Measurements from ENCODE around the gene RALGPS1. TPM values are rescaled to one million over a fixed set of nuclear protein-coding genes. Genes with fewer than 3 reads are reported as not detected.

Gene RALGPS1
- total and polyA plus RNA-seq, 7 donors = 6.6 to 18.6 (median 11.4) TPM

GRCh38 chr9:127222388-127223095 lies 308.0 kb downstream of the RALGPS1 start:
- DNase-seq = no peak
- H3K36me3 ChIP-seq = no peaks in the 10 kb centered on the region
- peaks cover 0 to 23% (median 20%) of the 10 kb centered on the region in 4 donors for H3K4me1 ChIP-seq
- no peaks in the 10 kb centered on the region for H3K27me3 ChIP-seq
- TF ChIP-seq POLR2A (IDR thresholded peaks at IDR 0.05) (no peak), CTCF (IDR thresholded peaks at IDR 0.05) (no peak), EP300 (IDR thresholded peaks at IDR 0.05) (no peak), POLR2AphosphoS5 (IDR thresholded peaks at IDR 0.05) (no peak)
- H3K9me3 ChIP-seq = no peaks in the 10 kb centered on the region
- intact Hi-C loops (cut with DNase I) = no loop called here
- no peak overlapping the region for H3K4me3 ChIP-seq
- WGBS, 2 donors = 91 to 92% methylated on average over 15 of the region's 15 CpGs
- no peak overlapping the region for H3K27ac ChIP-seq

- no peak for DNase-seq
- 58 to 76% methylated on average over 4 of the region's 4 CpGs for WGBS, 2 donors
- intact Hi-C loops (cut with DNase I) = no loop called here
- H3K9me3 ChIP-seq = no peaks in the 10 kb centered on the region
- H3K27me3 ChIP-seq = no peaks in the 10 kb centered on the region
- H3K27ac ChIP-seq = peak overlapping the region in 3 of 4 donors; percentile 16 to 83 (median 80)
- H3K4me3 ChIP-seq = no peak overlapping the region
- TF ChIP-seq POLR2A (IDR thresholded peaks at IDR 0.05) (no peak), POLR2AphosphoS5 (IDR thresholded peaks at IDR 0.05) (no peak), CTCF (IDR thresholded peaks at IDR 0.05) (no peak), EP300 (IDR thresholded peaks at IDR 0.05) (no peak)
- peaks cover 0 to 23% (median 20%) of the 10 kb centered on the region in 4 donors for H3K4me1 ChIP-seq
- H3K36me3 ChIP-seq = no peaks in the 10 kb centered on the region
Observed at GRCh38 chr9:127223266-127223665, 308.7 kb downstream of the RALGPS1 start.

- 27 to 38% methylated on average over 8 of the region's 8 CpGs for WGBS, 2 donors
- H3K4me3 ChIP-seq = peak overlapping the region; percentile 36 to 84 (median 68)
- DNase-seq = no peak
- intact Hi-C loops (cut with DNase I) = loop anchor here (2.0 kb wide), 1 partner anchor 173 kb away; the partner anchor contains the start of gene SLC2A8
- no peaks in the 10 kb centered on the region for H3K9me3 ChIP-seq
- H3K27ac ChIP-seq = peak overlapping the region; percentile 80 to 85 (median 82)
- no peaks in the 10 kb centered on the region for H3K36me3 ChIP-seq
- peaks cover 0 to 23% (median 20%) of the 10 kb centered on the region in 4 donors for H3K4me1 ChIP-seq
- no peak for TF ChIP-seq EP300 (IDR thresholded peaks at IDR 0.05)
- no peaks in the 10 kb centered on the region for H3K27me3 ChIP-seq
Observed at GRCh38 chr9:127223810-127224177, 309.2 kb downstream of the RALGPS1 start.

- H3K4me3 ChIP-seq = peak overlapping the region; percentile 36 to 84 (median 68)
- DNase-seq = peak; percentile 97
- 1% methylated on average over 56 of the region's 56 CpGs for WGBS, 2 donors
- H3K9me3 ChIP-seq = no peaks in the 10 kb centered on the region
- no peak for TF ChIP-seq EP300 (IDR thresholded peaks at IDR 0.05)
- peak in 2 of 4 experiments; percentile 18 to 32 for TF ChIP-seq CTCF (IDR thresholded peaks at IDR 0.05)
- peak; percentile 6 to 59 (median 30) for TF ChIP-seq POLR2AphosphoS5 (IDR thresholded peaks at IDR 0.05)
- TF ChIP-seq POLR2A (IDR thresholded peaks at IDR 0.05) = no peak
- no peaks in the 10 kb centered on the region for H3K27me3 ChIP-seq
- no peaks in the 10 kb centered on the region for H3K36me3 ChIP-seq
- peaks cover 0 to 23% (median 20%) of the 10 kb centered on the region in 4 donors for H3K4me1 ChIP-seq
- H3K27ac ChIP-seq = peak overlapping the region; percentile 80 to 85 (median 82)
- intact Hi-C loops (cut with DNase I) = loop anchor here (2.0 kb wide), 1 partner anchor 172 kb away; the partner anchor contains the start of gene SLC2A8
Observed at GRCh38 chr9:127224178-127224882, 309.7 kb downstream of the RALGPS1 start.

Measured in sigmoid colon (tissue), 7 donors.